ENCODE results near the gene RPTOR.

DNA sequence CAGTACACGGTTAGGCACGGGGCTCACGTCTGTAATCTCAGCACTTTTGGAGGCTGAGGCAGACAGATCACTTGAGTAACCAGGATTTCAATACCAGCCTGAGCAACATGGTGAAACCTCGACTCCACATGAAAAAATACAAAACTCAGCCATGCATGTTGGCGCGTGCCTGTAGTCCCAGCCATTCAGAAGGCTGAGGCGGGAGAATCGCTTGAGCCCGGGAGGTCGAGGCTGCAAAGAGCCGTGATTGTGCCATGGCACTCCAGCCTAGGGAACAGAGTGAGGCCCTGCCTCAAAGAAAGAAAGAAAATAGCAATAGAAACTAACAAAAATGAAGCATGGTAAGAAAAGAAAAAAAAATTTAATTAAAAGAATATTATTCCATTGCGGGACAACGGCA, 319.0 kb downstream of the RPTOR start:
- TF ChIP-seq, protein P1, sequence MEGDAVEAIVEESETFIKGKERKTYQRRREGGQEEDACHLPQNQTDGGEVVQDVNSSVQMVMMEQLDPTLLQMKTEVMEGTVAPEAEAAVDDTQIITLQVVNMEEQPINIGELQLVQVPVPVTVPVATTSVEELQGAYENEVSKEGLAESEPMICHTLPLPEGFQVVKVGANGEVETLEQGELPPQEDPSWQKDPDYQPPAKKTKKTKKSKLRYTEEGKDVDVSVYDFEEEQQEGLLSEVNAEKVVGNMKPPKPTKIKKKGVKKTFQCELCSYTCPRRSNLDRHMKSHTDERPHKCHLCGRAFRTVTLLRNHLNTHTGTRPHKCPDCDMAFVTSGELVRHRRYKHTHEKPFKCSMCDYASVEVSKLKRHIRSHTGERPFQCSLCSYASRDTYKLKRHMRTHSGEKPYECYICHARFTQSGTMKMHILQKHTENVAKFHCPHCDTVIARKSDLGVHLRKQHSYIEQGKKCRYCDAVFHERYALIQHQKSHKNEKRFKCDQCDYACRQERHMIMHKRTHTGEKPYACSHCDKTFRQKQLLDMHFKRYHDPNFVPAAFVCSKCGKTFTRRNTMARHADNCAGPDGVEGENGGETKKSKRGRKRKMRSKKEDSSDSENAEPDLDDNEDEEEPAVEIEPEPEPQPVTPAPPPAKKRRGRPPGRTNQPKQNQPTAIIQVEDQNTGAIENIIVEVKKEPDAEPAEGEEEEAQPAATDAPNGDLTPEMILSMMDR (conservative IDR thresholded peaks at IDR 0.05; ENCODE audit: low read depth, low read length) = no peak
- TF ChIP-seq EZH2phosphoT487 (IDR thresholded peaks at IDR 0.05; ENCODE audit: borderline replicate concordance, low read length) = no peak
- no peak for TF ChIP-seq EZH2 (IDR thresholded peaks at IDR 0.05; ENCODE audit: low read length, unreplicated experiment)
